ENCODE data around the gene USO1.
A peak's percentile ranks its signal among the peaks of the same experiment; 100 is the strongest.
"Not testable (repeated sequence)": the region's sequence is repeated elsewhere in the genome, so short reads cannot be mapped to it uniquely, and the experiment has no call there.

Gene USO1, protein sequence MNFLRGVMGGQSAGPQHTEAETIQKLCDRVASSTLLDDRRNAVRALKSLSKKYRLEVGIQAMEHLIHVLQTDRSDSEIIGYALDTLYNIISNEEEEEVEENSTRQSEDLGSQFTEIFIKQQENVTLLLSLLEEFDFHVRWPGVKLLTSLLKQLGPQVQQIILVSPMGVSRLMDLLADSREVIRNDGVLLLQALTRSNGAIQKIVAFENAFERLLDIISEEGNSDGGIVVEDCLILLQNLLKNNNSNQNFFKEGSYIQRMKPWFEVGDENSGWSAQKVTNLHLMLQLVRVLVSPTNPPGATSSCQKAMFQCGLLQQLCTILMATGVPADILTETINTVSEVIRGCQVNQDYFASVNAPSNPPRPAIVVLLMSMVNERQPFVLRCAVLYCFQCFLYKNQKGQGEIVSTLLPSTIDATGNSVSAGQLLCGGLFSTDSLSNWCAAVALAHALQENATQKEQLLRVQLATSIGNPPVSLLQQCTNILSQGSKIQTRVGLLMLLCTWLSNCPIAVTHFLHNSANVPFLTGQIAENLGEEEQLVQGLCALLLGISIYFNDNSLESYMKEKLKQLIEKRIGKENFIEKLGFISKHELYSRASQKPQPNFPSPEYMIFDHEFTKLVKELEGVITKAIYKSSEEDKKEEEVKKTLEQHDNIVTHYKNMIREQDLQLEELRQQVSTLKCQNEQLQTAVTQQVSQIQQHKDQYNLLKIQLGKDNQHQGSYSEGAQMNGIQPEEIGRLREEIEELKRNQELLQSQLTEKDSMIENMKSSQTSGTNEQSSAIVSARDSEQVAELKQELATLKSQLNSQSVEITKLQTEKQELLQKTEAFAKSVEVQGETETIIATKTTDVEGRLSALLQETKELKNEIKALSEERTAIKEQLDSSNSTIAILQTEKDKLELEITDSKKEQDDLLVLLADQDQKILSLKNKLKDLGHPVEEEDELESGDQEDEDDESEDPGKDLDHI

GRCh38 chr4:75724066-75724866 is at the start of gene USO1:
Gene USO1, plus strand, starts transcription at chr4:75724577. Its CDS starts 243 bp downstream, at chr4:75724820.
- DNase-seq, result peak; percentile 99

GRCh38 chr4:75675004-75675531 is 49.3 kb upstream of the USO1 start:
- DNase-seq, result no peak

- no peak for DNase-seq
These were observed 45.9 kb upstream of the USO1 start for GRCh38 chr4:75678473-75678872.

DNA sequence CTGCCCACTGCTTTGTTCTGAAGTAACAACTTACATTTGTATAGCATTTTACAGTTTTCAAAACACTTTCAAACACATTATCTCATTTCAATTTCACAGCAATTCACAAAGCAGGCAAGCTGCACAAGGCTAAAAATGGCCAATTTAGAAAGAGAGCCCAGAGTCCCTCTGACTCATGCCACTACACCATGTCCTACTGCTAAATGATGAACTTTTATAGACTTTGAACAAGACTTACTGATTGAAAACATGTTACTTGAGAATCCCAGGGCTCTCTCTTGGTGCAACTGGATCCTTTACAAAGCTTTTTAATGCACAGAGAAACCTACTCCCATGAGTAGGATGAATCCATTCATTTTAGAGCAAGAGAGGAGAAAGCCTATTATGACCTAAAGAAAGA is 45.4 kb upstream of the USO1 start:
- no peak for DNase-seq

GRCh38 chr4:75679876-75680575 is 44.4 kb upstream of the USO1 start:
- DNase-seq, result peak; percentile 53

DNA sequence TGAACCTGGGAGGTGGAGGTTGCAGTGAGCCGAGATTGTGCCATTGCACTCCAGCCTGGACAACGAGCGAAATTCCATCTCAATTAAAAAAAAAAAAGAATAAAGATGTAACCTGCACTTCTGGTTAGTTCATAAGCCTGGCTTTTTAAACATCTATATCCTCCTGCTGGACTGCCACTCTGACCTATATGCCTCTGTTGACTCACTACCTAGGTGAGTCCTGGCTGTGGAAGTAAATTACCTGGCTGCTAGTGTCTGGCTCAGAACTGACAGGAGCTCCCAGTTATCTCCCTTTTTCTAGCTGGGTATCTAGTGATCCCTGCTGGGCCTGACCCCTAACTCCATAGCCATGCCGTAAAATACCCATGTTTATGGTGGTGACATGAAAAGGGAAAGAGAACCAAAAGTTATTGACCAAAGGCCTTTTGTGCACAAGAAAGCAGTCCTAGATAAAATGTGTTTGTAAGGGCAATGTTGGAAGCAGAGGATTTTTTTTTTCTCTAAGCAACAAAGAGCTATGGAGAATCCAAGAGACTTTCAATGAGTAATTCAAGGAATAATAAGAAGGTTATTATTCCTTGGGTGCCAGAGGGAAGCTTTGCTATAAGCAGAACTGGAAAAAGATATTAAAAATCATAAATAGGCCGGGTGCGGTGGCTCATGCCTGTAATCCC is 40.8 kb upstream of the USO1 start:
- no peak for DNase-seq

GRCh38 chr4:75685546-75686189 is 38.7 kb upstream of the USO1 start:
- DNase-seq, result no peak

DNA sequence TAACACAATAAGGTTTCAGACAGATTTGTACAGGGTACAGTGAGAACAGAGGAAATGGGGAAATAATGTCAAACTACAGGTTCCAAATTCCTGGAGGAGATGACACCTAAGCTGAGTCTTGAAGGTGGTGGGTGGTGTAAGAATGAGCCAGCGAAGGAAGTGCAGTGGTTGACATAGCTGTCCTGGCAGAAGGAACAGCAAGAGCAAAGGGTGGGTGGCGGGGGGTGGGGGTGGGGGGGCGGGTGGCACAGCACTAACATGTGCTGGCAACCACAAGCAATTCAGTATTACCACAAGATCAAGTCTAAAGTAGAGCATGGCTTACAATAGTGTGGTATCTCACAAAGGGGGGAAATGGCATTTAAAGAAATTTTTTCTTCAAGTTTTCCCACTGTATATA is 38.0 kb upstream of the USO1 start:
- no peak for DNase-seq

DNA sequence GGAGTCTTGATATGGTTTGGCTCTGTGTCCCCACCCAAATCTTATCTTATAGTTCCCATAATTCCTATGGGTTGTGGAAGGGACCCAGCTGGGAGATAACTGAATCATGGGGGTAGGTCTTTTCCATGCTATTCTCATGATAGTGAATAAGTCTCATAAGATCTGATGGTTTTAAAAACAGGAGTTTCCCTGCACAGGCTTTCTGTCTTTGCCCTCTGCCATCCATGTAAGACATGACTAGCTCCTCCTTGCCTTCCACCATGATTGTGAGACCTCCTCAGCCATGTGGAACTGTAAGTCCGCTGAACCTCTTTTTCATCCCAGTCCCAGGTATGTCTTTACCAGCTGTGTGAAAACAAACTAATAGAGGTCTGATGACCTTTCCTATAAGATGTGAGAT is 37.3 kb upstream of the USO1 start:
- not testable (repeated sequence) for DNase-seq

- not testable (repeated sequence) for DNase-seq
These were observed 32.3 kb upstream of the USO1 start for GRCh38 chr4:75692066-75692465.

DNA sequence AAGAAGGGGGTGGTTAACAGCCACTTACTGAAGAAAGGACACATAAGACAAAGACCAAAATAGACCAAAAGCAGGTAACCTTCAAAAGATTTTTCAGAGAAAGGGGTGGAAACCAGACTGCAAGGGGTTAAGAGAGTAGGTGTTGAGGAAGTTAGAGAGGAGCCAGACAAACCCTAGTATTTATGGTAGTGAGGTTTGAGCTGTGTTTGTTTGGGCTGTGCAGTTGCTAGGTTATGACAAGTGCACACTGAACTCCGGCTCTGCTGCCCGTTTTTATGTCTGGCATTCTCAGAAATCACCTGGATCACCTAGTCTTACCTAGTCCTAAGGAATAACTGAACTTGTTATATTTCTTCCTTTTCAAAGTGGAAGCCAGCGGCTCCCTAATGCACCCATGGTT is 28.3 kb upstream of the USO1 start:
- no peak for DNase-seq

- no peak for DNase-seq
These were observed 27.8 kb upstream of the USO1 start for GRCh38 chr4:75696581-75696980.

DNA sequence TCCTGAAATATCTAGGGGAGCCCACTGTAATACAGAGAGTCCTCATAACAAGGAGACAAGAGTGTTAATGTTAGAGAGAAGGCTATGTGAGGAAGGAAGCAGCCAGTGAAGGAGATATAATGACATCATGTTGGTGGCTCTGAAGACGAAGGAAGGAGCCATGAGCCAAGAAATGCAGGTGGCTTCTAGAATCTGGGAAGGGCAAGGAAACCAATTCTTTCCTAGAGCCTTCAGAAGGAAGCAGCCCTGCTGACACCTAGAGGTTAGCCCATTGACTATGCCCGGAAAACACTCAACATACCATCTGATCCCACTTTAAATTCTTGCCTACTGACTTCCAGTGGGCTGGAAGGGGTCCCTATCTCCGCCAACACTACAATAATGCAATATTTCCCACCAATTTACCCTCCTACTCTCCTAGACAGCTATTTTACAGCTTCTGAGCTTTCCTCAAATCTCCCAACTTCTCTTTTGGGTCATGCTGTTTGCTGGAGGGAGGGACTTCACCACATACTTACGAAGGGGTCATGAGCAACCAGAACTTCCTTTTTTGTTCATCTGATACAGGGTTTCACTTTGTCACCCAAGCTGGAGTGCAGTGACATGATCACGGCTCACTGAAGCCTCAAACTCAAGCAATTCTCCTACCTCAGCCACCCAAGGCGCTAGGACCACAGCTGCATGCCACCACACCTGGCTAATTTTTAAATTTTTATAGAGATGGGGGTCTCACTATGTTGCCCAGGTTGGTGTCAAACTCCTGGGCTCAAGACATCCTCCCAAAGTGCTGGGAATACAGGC is 26.0 kb upstream of the USO1 start:
- DNase-seq, result peak; percentile 89

- peak; percentile 59 for DNase-seq
These were observed 25.5 kb upstream of the USO1 start for GRCh38 chr4:75698963-75699228.

GRCh38 chr4:75699299-75699698 is 25.1 kb upstream of the USO1 start:
- peak; percentile 52 for DNase-seq

GRCh38 chr4:75702919-75703411 is 21.4 kb upstream of the USO1 start:
- DNase-seq, result no peak

GRCh38 chr4:75705198-75705977 is 19.0 kb upstream of the USO1 start:
- no peak for DNase-seq

- DNase-seq, result peak; percentile 61
These were observed 16.1 kb upstream of the USO1 start for GRCh38 chr4:75708218-75708691.

DNA sequence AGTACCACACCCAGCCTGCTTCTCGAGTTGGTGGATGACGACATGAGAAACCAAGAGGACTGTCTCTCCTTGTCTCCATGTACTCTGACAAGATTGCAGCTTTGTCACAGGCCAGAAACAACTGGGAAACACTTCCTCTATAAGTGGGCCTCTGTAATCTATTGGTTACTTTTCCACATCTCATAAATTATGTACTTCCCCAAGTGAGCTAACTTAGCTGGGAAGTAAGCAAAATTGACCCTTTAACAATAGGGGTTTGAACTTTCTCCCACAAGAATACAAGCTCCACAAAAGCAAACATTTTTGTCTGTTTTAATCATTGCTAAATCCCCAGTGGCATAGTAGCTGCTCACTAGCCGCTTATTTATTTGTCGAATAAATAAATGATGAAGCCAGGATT is 14.1 kb upstream of the USO1 start:
- peak; percentile 17 for DNase-seq
